Psoas muscle (tissue), 8 donors: ENCODE results near the gene SNX32. TPM values are rescaled to one million over a fixed set of nuclear protein-coding genes. Genes with fewer than 3 reads are reported as not detected.
"Not testable (repeated sequence)": the region's sequence is repeated elsewhere in the genome, so short reads cannot be mapped to it uniquely, and the experiment has no call there.

Experiments
- ATAC-seq, 4 donors: fragments of 200-7000 bp; cut with Tn5 transposase; one replicate each; pipeline ENCODE4 v1.9.1; 2020; ENCODE audit warnings: moderate library complexity in 3 of 4, mild to moderate bottlenecking in 2 of 4
- DNase-seq, 2 donors: peaks; one replicate each; pipeline ENCODE4 v3.0.0-alpha.2; 2020
- H3K27ac ChIP-seq: fragments of 200-600 bp; one replicate; pipeline ENCODE4 v1.8.0; 2022
- H3K27me3 ChIP-seq, 3 donors: fragments of 200-600 bp in 1 of 3; one replicate each; pipeline versions ENCODE4 v1.6.1 to v1.8.0; 2013 to 2022; ENCODE audit warnings: low read length in 2 of 3, mild to moderate bottlenecking in 2 of 3, moderate library complexity in 1 of 3; ENCODE audit not compliant: insufficient read depth in 3 of 3
- H3K36me3 ChIP-seq, 2 donors: fragments of 200-600 bp in 1 of 2; one replicate each; pipeline versions ENCODE4 v1.6.1 to v1.8.0; 2013 to 2022; ENCODE audit warnings: low read depth in 1 of 2, mild to moderate bottlenecking in 1 of 2, moderate library complexity in 1 of 2; ENCODE audit not compliant: insufficient read depth in 1 of 2
- H3K4me1 ChIP-seq: fragments of 200-600 bp; one replicate; pipeline ENCODE4 v1.8.0; 2022
- H3K4me3 ChIP-seq: fragments of 200-600 bp; one replicate; pipeline ENCODE4 v1.8.0; 2022; ENCODE audit warnings: mild to moderate bottlenecking
- H3K9me3 ChIP-seq: fragments of 200-600 bp; one replicate; pipeline ENCODE4 v1.8.0; 2022
- WGBS, 3 donors: extraction: QIAGEN DNeasy Blood & Tissue Kit; methylation state at CpG; one replicate each; pipeline versions ENCODE4 v1.1.6 to v1.1.7; 2013; 5-methylcytosine and 5-hydroxymethylcytosine counted together
- intact Hi-C, 2 donors: fragments of 100-400 bp; cut with DNase I; formaldehyde crosslinking; loops; one replicate each; pipeline versions ENCODE4 v1.11.0 to v1.14.2; 2022
- polyA plus RNA-seq, 3 donors: library from polyadenylated mRNA; stranded (reverse); fragments of 200-250 nt; gene quantifications; one replicate each; pipeline ENCODE4 v1.2.3, GENCODE V29; 2013
- total RNA-seq, 4 donors: library from RNA; stranded (reverse); fragmentation: NEBNext Ultra II Directional in 2 of 4; extraction: Animal tissue kit (Norgen Biotek cat#: 25700) in 2 of 4; gene quantifications; one replicate each; pipeline versions ENCODE4 v1.2.1 to v1.2.4, GENCODE V29; 2021 to 2023
- TF ChIP-seq, protein P1 (sequence below): fragments of 200-600 bp; IDR thresholded peaks from one replicate; pipeline ENCODE4 v1.8.0; 2022; ENCODE audit warnings: antibody characterized with exemption
- donor health status: healthy with polysubstance abuse.
- donor health status: DM: no; HTN: no; CAD: no; lungs with moderate emphysema.
- donor health status: Bipolar disorder and iron deficiency.
- donor health status: healthy.
- donor health status: DM: yes; HTN: yes; CAD: no.
- donor health status: DM: no; HTN: no; CAD: no.
- donor health status: DM: no; HTN: no; CAD: no.
- donor health status: DM: yes; HTN: yes; CAD: no.

Gene SNX32
- total and polyA plus RNA-seq, 7 donors: 0.05 to 0.20 TPM; not detected in 5

DNA sequence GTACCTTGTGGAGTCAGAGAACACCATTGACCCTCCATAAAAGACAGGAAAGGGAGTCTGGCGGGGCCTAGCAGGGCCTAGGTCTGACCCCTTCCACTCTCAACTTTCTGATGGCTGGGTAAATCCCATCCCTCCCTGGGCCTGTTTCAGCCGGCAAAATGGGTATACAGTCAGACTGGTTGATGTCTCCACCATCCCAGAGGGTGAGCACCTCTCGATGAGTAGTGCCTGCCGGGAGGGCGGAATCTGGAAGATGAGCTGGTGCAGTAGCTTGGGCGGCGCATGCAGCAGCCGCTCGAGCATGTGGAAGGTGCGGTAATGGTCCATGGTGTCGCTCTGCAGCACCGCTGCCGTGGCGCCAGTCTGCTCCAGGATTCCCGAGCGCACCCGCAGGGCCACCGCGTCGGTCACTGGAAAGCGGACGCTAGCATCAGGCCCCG, 54.0 kb downstream of the SNX32 start:
- Histone ChIP-seq H3K27me3 (no peaks in the 10 kb centered on the region), H3K36me3 (peaks cover 9 to 42% of the 10 kb centered on the region in 2 donors), H3K9me3 (no peaks in the 10 kb centered on the region), H3K4me3 (peak overlapping the region; percentile 75), H3K27ac (peak overlapping the region; percentile 97), H3K4me1 (peaks cover 26% of the 10 kb centered on the region)
- DNase-seq (no peak), ATAC-seq (no peak)
- intact Hi-C loops: loop anchor here (1.0 to 5.0 kb wide), 4 partner anchors 27 to 101 kb away; partner anchors contain the start of genes SART1 (in 2 of the 2), C11orf68 (in 1 of the 2), DRAP1 (in 1 of the 2) and MUS81 (in 1 of the 2)
- TF ChIP-seq, protein P1, sequence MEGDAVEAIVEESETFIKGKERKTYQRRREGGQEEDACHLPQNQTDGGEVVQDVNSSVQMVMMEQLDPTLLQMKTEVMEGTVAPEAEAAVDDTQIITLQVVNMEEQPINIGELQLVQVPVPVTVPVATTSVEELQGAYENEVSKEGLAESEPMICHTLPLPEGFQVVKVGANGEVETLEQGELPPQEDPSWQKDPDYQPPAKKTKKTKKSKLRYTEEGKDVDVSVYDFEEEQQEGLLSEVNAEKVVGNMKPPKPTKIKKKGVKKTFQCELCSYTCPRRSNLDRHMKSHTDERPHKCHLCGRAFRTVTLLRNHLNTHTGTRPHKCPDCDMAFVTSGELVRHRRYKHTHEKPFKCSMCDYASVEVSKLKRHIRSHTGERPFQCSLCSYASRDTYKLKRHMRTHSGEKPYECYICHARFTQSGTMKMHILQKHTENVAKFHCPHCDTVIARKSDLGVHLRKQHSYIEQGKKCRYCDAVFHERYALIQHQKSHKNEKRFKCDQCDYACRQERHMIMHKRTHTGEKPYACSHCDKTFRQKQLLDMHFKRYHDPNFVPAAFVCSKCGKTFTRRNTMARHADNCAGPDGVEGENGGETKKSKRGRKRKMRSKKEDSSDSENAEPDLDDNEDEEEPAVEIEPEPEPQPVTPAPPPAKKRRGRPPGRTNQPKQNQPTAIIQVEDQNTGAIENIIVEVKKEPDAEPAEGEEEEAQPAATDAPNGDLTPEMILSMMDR: no peak
- WGBS, 3 donors: 3 to 4% (median 3%) methylated on average over 20 to 23 of the region's 23 CpGs

DNA sequence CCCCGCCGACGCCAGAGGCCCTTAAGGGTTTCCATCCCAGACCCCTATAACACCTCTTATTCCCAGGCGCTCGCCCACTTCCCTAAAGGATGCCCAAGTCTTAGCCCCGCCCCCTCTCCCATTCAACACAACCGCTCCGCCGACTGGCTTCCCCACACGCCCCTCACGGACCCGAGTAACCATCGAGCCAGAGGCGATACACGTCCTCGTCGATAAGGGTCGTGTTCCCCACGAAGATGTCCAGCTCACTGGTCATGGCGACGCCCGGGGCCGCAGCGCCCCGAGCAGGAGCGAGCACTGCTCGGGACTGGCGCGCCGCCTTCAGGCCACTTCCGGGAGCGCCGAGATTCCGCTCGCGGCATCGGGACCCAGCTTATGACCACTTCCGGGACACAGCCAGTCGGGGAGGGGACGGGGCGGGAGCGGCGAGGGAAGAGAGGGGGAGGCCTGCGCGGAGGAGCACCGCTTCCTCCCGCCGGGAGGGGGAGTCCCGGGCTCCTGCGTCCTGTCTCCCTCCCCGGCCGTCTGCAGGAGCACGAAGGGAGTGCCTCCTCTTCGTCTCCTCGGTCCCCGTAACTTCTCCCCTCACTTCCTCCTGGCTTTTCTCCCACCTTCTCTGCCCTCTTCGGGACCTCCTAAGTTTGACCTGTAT, 54.5 kb downstream of the SNX32 start, which contains the start of gene FIBP:
Gene FIBP, minus strand, starts transcription at position 309 of the 652 bp plus-strand sequence. Its CDS starts 53 bp downstream, at position 256.
- ATAC-seq (peak; percentile 82 to 86 (median 84)), DNase-seq (peak; percentile 98 to 99)
- Histone ChIP-seq H3K36me3 (peaks cover 8 to 37% of the 10 kb centered on the region in 2 donors), H3K27me3 (no peaks in the 10 kb centered on the region), H3K27ac (peak within 1 kb of the TSS; percentile 97), H3K4me3 (peak within 1 kb of the TSS; percentile 75), H3K4me1 (peaks cover 26% of the 10 kb centered on the region), H3K9me3 (no peaks in the 10 kb centered on the region)
- TF ChIP-seq, protein P1: peak; percentile 73
- intact Hi-C loops: loop anchor here (1.0 to 5.0 kb wide), 2 partner anchors 31 to 74 kb away; partner anchors contain the start of genes SART1 (in 2 of the 2), C11orf68 (in 1 of the 2) and DRAP1 (in 1 of the 2)
- WGBS, 3 donors: 0% methylated on average over 42 to 57 of the region's 57 CpGs

DNA sequence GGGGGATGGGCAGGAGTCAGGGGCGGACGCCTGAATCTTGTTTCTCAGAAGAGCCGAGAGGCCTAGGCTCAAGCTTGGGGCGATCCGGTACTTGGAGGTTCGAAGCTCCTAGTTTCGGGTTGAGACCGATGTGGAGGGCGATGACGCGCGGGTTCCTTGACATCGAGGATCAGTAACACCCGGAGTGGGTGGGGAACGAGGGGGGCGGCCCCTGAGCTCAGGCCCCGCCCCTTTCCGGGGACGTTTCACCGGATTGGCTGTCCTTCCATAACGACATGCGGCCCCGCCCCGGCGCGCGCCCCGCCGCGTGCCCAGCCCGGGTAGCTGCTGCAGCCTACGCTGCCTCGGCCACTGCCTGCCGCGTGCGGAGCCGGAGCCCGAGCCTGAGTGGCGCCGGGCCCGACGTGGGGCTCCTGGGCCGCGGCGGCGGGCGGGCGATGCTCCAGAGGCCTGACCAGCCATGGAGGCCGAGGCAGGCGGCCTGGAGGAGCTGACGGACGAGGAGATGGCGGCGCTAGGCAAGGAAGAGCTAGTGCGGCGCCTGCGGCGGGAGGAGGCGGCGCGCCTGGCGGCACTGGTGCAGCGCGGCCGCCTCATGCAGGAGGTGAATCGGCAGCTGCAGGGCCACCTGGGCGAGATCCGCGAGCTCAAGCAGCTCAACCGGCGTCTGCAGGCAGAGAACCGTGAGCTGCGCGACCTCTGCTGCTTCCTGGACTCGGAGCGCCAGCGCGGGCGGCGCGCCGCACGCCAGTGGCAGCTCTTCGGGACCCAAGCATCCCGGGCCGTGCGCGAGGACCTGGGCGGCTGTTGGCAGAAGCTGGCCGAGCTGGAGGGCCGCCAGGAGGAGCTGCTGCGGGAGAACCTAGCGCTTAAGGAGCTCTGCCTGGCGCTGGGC, 56.8 kb downstream of the SNX32 start, which contains the start of gene CCDC85B:
Gene CCDC85B, plus strand, starts transcription at position 350 of the 895 bp plus-strand sequence. Its CDS starts 111 bp downstream, at position 461.
- Histone ChIP-seq H3K9me3 (no peaks in the 10 kb centered on the region), H3K36me3 (peaks cover 5 to 15% of the 10 kb centered on the region in 2 donors), H3K27ac (peak within 1 kb of the TSS; percentile 97), H3K4me3 (peak within 1 kb of the TSS; percentile 75), H3K27me3 (no peaks in the 10 kb centered on the region), H3K4me1 (peaks cover 29% of the 10 kb centered on the region)
- intact Hi-C loops: loop anchor here in 1 of 2 donors (2.0 kb wide), 1 partner anchor 26 kb away; no protein-coding TSS in a partner anchor
- ATAC-seq (peak; percentile 80 to 84 (median 80)), DNase-seq (peak; percentile 99)
- TF ChIP-seq, protein P1: no peak
- 0 to 1% (median 1%) methylated on average over 62 to 94 of the region's 94 CpGs for WGBS, 3 donors

DNA sequence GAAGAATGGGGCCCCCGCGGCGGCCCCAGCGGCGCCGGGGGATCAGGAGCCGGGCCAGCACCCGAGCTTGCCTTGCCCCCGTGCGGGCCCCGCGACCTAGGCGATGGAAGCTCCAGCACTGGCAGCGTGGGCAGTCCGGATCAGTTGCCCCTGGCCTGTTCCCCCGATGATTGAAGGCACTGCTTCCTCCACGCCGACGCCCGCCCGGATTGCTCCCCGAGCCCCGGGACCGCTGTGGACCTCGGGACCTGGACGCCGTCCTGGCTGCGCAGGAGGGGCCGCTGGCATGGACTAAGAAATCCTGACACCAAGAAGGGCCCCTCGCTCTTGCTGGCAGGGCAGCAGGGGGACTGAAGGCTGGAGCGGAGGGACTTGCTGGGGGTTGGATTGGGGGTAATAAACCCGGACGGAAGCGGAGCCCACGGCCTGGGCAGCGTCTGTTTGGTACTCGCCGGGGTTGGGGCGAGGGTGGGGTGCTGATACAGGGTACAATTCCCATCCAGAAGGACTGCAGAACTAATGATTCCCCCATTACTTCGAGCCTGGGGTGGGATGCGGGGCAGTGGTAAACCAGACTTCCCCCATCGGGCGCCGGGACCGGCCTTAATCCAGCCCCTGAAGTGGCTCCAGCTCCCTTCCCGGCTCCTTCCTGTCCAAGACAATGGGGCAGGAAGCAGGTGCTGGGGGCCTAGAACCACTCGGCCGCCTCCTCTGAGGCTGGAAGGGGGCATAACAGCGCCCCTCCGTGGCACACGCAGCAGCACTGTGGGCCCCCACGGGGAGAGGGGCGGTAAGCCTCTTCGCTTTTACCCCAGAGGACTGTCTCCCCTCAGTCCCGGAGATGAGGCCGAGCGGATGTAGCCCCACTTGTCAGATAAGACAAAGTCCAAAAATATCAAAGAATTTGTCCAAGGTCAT, 57.7 kb downstream of the SNX32 start:
- TF ChIP-seq, protein P1: peak; percentile 11
- 9 to 13% (median 12%) methylated on average over 50 to 57 of the region's 57 CpGs for WGBS, 3 donors
- Histone ChIP-seq H3K4me1 (peaks cover 29% of the 10 kb centered on the region), H3K27me3 (no peaks in the 10 kb centered on the region), H3K4me3 (peak overlapping the region; percentile 75), H3K36me3 (peaks cover 6 to 7% of the 10 kb centered on the region in 2 donors), H3K27ac (peak overlapping the region; percentile 97), H3K9me3 (no peaks in the 10 kb centered on the region)
- intact Hi-C loops: loop anchor here in 1 of 2 donors (2.0 kb wide), 1 partner anchor 25 kb away; no protein-coding TSS in a partner anchor
- no peak for ATAC-seq
- peak in 1 of 2 donors; percentile 74 for DNase-seq

DNA sequence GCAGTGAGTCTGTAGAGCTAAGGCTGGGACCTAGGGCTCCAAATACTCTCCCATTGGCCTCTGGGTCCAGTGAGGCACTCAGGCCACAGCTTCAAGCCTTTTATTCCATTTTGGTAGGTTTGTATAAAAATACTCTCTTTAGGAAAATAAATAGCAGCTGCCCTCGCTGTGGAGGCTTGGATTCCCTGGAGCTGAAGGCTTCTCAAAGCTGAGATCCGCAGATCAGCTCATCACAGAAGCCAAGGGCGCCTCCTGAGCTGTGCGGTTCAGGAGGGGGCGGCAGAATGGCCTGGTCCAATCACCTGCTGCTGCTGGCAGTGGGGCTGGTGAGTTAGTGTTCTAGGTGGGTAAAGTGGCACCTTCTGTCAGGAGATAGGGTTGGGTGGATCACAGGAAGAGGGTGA, 58.4 kb downstream of the SNX32 start:
- Histone ChIP-seq H3K27ac (peak overlapping the region; percentile 97), H3K4me1 (peaks cover 29% of the 10 kb centered on the region), H3K4me3 (peak overlapping the region; percentile 75)
- H3K27me3 ChIP-seq, intact Hi-C loops, DNase-seq, H3K9me3 ChIP-seq, ATAC-seq, H3K36me3 ChIP-seq: not testable (repeated sequence)
- WGBS, 3 donors: 45 to 69% (median 56%) methylated on average over 5 of the region's 5 CpGs
